GM12878 (cell line): Measurements from ENCODE around the gene CHD5. TPM values are rescaled to one million over a fixed set of nuclear protein-coding genes. Genes with fewer than 3 reads are reported as not detected.

Experiments used
- ATAC-seq: fragments of 200-7000 bp; cut with Tn5 transposase; 3 replicates; pipeline ENCODE4 v1.9.1; 2020; ENCODE audit warnings: mild to moderate bottlenecking, moderate library complexity
- BruUV-seq: library from RNA; stranded (reverse); fragments of 400-500 nt; replicated peaks from 2 replicates; lab custom pipeline; 2021; lab: Mats Ljungman, UMichigan
- CTCF ChIA-PET: fragments of 300-600 bp; sonication (Branson Sonifier 250); formaldehyde crosslinking; extraction: SDS; loops from one replicate; lab custom pipeline; 2021; ENCODE audit warnings: inconsistent platforms; lab: Yijun Ruan, JAX
- POLR2A ChIA-PET: fragments of 350-600 bp; formaldehyde crosslinking; extraction: SDS; loops from one replicate; lab custom pipeline; 2021; ENCODE audit warnings: inconsistent platforms; lab: Charles Lee
- RAD21 ChIA-PET: fragments of 300-600 bp; sonication (Branson Sonifier 250); formaldehyde crosslinking; loops from one replicate; lab custom pipeline; 2023; ENCODE audit warnings: antibody characterized with exemption; ENCODE audit not compliant: unreplicated experiment; lab: Charles Lee
- SMC1A ChIA-PET: fragments of 300-600 bp; sonication (Branson Sonifier 250); formaldehyde crosslinking; loops from one replicate; lab custom pipeline; 2023; ENCODE audit not compliant: unreplicated experiment, uncharacterized antibody; lab: Charles Lee
- DNase-seq: peaks from one replicate; pipeline ENCODE4 v3.0.0-alpha.2; 2011; ENCODE audit warnings: low read depth, low spot score
- FAIRE-seq: peaks from 3 replicates; lab custom pipeline; 2011; peaks lifted over from hg19 to GRCh38; lab: Jason Lieb, UNC
- H2AFZ ChIP-seq: 2 replicates; pipeline ENCODE4 v1.6.0; 2011; ENCODE audit warnings: low read depth, low read length, control low read depth; ENCODE audit not compliant: control insufficient read depth
- H3K27ac ChIP-seq: 2 replicates; pipeline ENCODE4 v1.5.1; 2011; ENCODE audit warnings: control low read depth; ENCODE audit not compliant: control insufficient read depth, insufficient read depth
- H3K27me3 ChIP-seq, 2 experiments: replicated peaks in 1 of 2; 2 replicates each; pipeline versions ENCODE4 v1.6.0 to v1.6.1; 2011; ENCODE audit warnings: low read length in 1 of 2; ENCODE audit not compliant: control insufficient read depth in 2 of 2, insufficient read depth in 2 of 2
- H3K36me3 ChIP-seq, 2 experiments: 2 replicates each; pipeline ENCODE4 v1.5.1; 2011; ENCODE audit warnings: low read length in 1 of 2; ENCODE audit not compliant: control insufficient read depth in 2 of 2, insufficient read depth in 2 of 2
- H3K4me1 ChIP-seq: 2 replicates; pipeline ENCODE4 v1.6.1; 2011; ENCODE audit warnings: mild to moderate bottlenecking, low read length, moderate library complexity, mixed read lengths; ENCODE audit not compliant: control insufficient read depth, insufficient read depth
- H3K4me2 ChIP-seq: 2 replicates; pipeline ENCODE4 v1.6.0; 2011; ENCODE audit warnings: control low read depth; ENCODE audit not compliant: control insufficient read depth, insufficient read depth
- H3K4me3 ChIP-seq: fragments of 200-600 bp; sonication (generic); 2 replicates; pipeline ENCODE4 v1.5.1; 2016
- H3K79me2 ChIP-seq: 2 replicates; pipeline ENCODE4 v1.6.0; 2011; ENCODE audit warnings: low read length; ENCODE audit not compliant: control insufficient read depth, insufficient read depth
- H3K9ac ChIP-seq: 2 replicates; pipeline ENCODE4 v1.8.0; 2011; ENCODE audit warnings: low read length, control low read depth, mixed read lengths; ENCODE audit not compliant: control insufficient read depth, insufficient read depth
- H3K9me3 ChIP-seq: replicated peaks from 3 replicates; pipeline ENCODE4 v1.5.1; 2011; ENCODE audit warnings: mild to moderate bottlenecking, low read length; ENCODE audit not compliant: control insufficient read depth, insufficient read depth
- H4K20me1 ChIP-seq: 2 replicates; pipeline ENCODE4 v1.6.0; 2011; ENCODE audit not compliant: control insufficient read depth, insufficient read depth
- BHLHE40 ChIP-seq, 2 experiments: fragments of 450-650 bp in 1 of 2; IDR thresholded peaks; 2 replicates each; pipeline ENCODE4 v1.6.1; 2011 to 2017; ENCODE audit warnings: low read depth in 2 of 2, borderline replicate concordance in 1 of 2, improper control_type of control experiment in 1 of 2, low read length in 1 of 2, mild to moderate bottlenecking in 1 of 2
- EP300 ChIP-seq, 2 experiments: fragments of 150-350 bp in 1 of 2; IDR thresholded peaks; 2 replicates each; pipeline ENCODE4 v1.6.1; 2011 to 2012; ENCODE audit warnings: low read depth in 2 of 2, low read length in 2 of 2, borderline replicate concordance in 1 of 2, improper control_type of control experiment in 1 of 2, inconsistent platforms in 1 of 2; ENCODE audit not compliant: control insufficient read depth in 1 of 2
- ESRRA ChIP-seq: IDR thresholded peaks from 2 replicates; pipeline ENCODE4 v1.6.1; 2012; ENCODE audit warnings: mild to moderate bottlenecking, low read length, improper control_type of control experiment
- KAT2A ChIP-seq: conservative IDR thresholded peaks from 2 replicates; pipeline ENCODE4 v1.6.1; 2011; ENCODE audit warnings: low read depth, low read length; ENCODE audit not compliant: control insufficient read depth
- MTA3 ChIP-seq: IDR thresholded peaks from 2 replicates; pipeline ENCODE4 v1.6.1; 2012; ENCODE audit warnings: low read length, inconsistent platforms, borderline replicate concordance
- PKNOX1 ChIP-seq: fragments of 450-650 bp; IDR thresholded peaks from 2 replicates; pipeline ENCODE4 v1.6.1; 2016; ENCODE audit warnings: mild to moderate bottlenecking
- REST ChIP-seq: IDR thresholded peaks from 2 replicates; pipeline ENCODE4 v1.6.1; 2012; ENCODE audit warnings: mild to moderate bottlenecking, low read depth, low read length
- TCF3 ChIP-seq: IDR thresholded peaks from 2 replicates; pipeline ENCODE4 v1.6.1; 2012; ENCODE audit warnings: low read depth, mild to moderate bottlenecking, low read length, borderline replicate concordance; ENCODE audit not compliant: insufficient read depth
- USF2 ChIP-seq: IDR thresholded peaks from 2 replicates; pipeline ENCODE4 v1.6.1; 2011; ENCODE audit warnings: low read depth, low read length, improper control_type of control experiment, borderline replicate concordance
- ZBTB33 ChIP-seq: fragments of 450-650 bp; IDR thresholded peaks from 2 replicates; pipeline ENCODE4 v1.6.1; 2017; ENCODE audit warnings: mild to moderate bottlenecking
- ZNF687 ChIP-seq: fragments of 450-650 bp; IDR thresholded peaks from 2 replicates; pipeline ENCODE4 v1.6.1; 2017; ENCODE audit warnings: mild to moderate bottlenecking, moderate library complexity
- WGBS: methylation state at CpG from one replicate; pipeline ENCODE4 v1.1.6; 2016; ENCODE audit warnings: low lambda C conversion rate; ENCODE audit not compliant: insufficient replicate concordance, insufficient coverage; ENCODE audit errors: missing lambda C conversion rate; 5-methylcytosine and 5-hydroxymethylcytosine counted together
- in situ Hi-C: fragments of 300-500 bp; cut with MboI; formaldehyde crosslinking; loops from 9 replicates; pipeline ENCODE4 v1.14.3; 2018; ENCODE audit warnings: mixed read lengths
- intact Hi-C: fragments of 100-400 bp; cut with micrococcal nuclease; formaldehyde crosslinking; loops from one replicate; pipeline ENCODE4 v1.14.2; 2022; ENCODE audit not compliant: unreplicated experiment
- polyA plus RNA-seq, 11 experiments: library from polyadenylated mRNA; depleted of rRNA in 4 of 11; unstranded in 6 of 11; stranded (reverse) in 5 of 11; fragments of >200 nt; fragmentation: Nextera tagmentation in 4 of 11; fragmentation: Illumina TruSeq in 1 of 11; extraction: Ambion mirVana in 4 of 11; extraction: Trizol in 1 of 11; gene quantifications; 1 replicate in 1 of 11; 2 replicates in 10 of 11; pipeline versions ENCODE4 v1.2.1 to v1.2.3, GENCODE V29; 2011 to 2016; ENCODE audit warnings: inconsistent platforms in 2 of 11, missing spikeins in 2 of 11, low read depth in 1 of 11
- total RNA-seq, 4 experiments: library from RNA; depleted of rRNA in 3 of 4; stranded (reverse); fragments of >200 nt in 3 of 4; fragmentation: Illumina TruSeq in 1 of 4; extraction: Trizol in 1 of 4; gene quantifications; 2 replicates each; pipeline versions ENCODE4 v1.2.1 to v1.2.3, GENCODE V29; 2013 to 2021

Gene CHD5
- total and polyA plus RNA-seq, 10 of the 15 experiments (the other 5 are each of a cell fraction or from before 2014, with no cell fraction given), result 0.03 to 0.49 (median 0.13) TPM; not detected in 3

GRCh38 chr1:6062670-6063069, 117.5 kb downstream of the CHD5 start:
- no TSS peak for BruUV-seq
- Histone ChIP-seq H3K9ac (no peak overlapping the region), H3K79me2 (no peaks in the 10 kb centered on the region), H3K4me3 (no peak overlapping the region), H3K4me1 (no peaks in the 10 kb centered on the region), H3K27ac (no peak overlapping the region), H3K27me3 (no peaks in the 10 kb centered on the region), H4K20me1 (no peaks in the 10 kb centered on the region), H3K36me3 (peaks cover 2 to 4% of the 10 kb centered on the region in 2 experiments; a peak in 3 of 4 replicates), H3K9me3 (no peaks in the 10 kb centered on the region), H2AFZ (no peak overlapping the region), H3K4me2 (no peak overlapping the region)
- DNase-seq (no peak), ATAC-seq (no peak), FAIRE-seq (no peak)
- ChIA-PET RAD21 (no interaction called here), CTCF (interaction anchor here (0.6 kb wide), 1 partner anchor 90 kb away, joined by 3 read pairs; no protein-coding TSS in a partner anchor), SMC1A (interaction anchor here (0.6 to 1.2 kb wide), 3 partner anchors 32 to 865 kb away, joined by 3 to 4 read pairs (median 3); no protein-coding TSS in a partner anchor), POLR2A (no interaction called here)
- WGBS, result 98% methylated on average over 6 of the region's 6 CpGs
- intact Hi-C loops (no loop called here), in situ Hi-C loops (no loop called here)
- TF ChIP-seq KAT2A (no peak), REST (no peak), PKNOX1 (no peak), ZBTB33 (no peak), TCF3 (no peak), MTA3 (no peak), USF2 (no peak), ESRRA (no peak), EP300 (IDR thresholded peaks at IDR 0.05; ENCODE audit: borderline replicate concordance in 1 of 2, control insufficient read depth in 1 of 2, low read depth in 2 of 2, low read length in 2 of 2) (no peak), BHLHE40 (IDR thresholded peaks at IDR 0.05; ENCODE audit: borderline replicate concordance in 1 of 2, low read depth in 2 of 2, low read length in 1 of 2) (no peak), ZNF687 (no peak)
